Activated T-cell treated with anti-CD3 and anti-CD28 coated beads, Interleukin-2, amount 50 U/mL, for 72 hours (primary cell): ENCODE data around the gene HRH2. TPM values are rescaled to one million over a fixed set of nuclear protein-coding genes. Genes with fewer than 3 reads are reported as not detected.

ENCODE experiments used
- ATAC-seq, 2 donors: fragments of 150-1000 bp; cut with Tn5 transposase; replicated peaks in 1 of 2; 2 replicates each; pipeline ENCODE4 v1.10.0; 2021; ENCODE audit warnings: moderate library complexity in 2 of 2, mild to moderate bottlenecking in 1 of 2
- DNase-seq, 2 donors: peaks; one replicate each; pipeline ENCODE4 v3.0.0; 2021 to 2022; ENCODE audit warnings: mixed read lengths in 1 of 2
- H3K27ac Mint-ChIP-seq: one replicate; pipeline ENCODE4 v1.8.0; 2022; ENCODE audit warnings: mild to moderate bottlenecking, moderate library complexity, mixed read lengths
- H3K27me3 Mint-ChIP-seq: one replicate; pipeline ENCODE4 v1.8.0; 2022; ENCODE audit warnings: low read depth, mixed read lengths
- H3K36me3 Mint-ChIP-seq, 2 donors: one replicate each; pipeline ENCODE4 v1.8.0; 2022; ENCODE audit warnings: mixed read lengths in 2 of 2, mild to moderate bottlenecking in 1 of 2; ENCODE audit not compliant: insufficient read depth in 2 of 2
- H3K4me1 Mint-ChIP-seq: one replicate; pipeline ENCODE4 v1.8.0; 2022; ENCODE audit warnings: low read depth, mixed read lengths
- H3K4me3 Mint-ChIP-seq, 2 donors: one replicate each; pipeline ENCODE4 v1.8.0; 2022; ENCODE audit warnings: mild to moderate bottlenecking in 2 of 2, mixed read lengths in 2 of 2, moderate library complexity in 2 of 2
- H3K9me3 Mint-ChIP-seq, 2 donors: one replicate each; pipeline ENCODE4 v1.8.0; 2022; ENCODE audit warnings: mixed read lengths in 2 of 2
- total RNA-seq, 2 donors: library from RNA; stranded (reverse); gene quantifications; one replicate each; pipeline ENCODE4 v1.2.3, GENCODE V29; 2022

The HRH2 gene
- total RNA-seq, 2 donors from 2014 or later = 18.4 to 22.8 TPM

GRCh38 chr5:175670372-175670771 lies 12.5 kb downstream of the HRH2 start:
- peaks cover 0 to 3% of the 10 kb centered on the region in 2 donors for H3K36me3 Mint-ChIP-seq
- ATAC-seq (no peak), DNase-seq (no peak)
- H3K9me3 Mint-ChIP-seq = no peaks in the 10 kb centered on the region
- H3K4me1 Mint-ChIP-seq = peaks cover 73% of the 10 kb centered on the region
- no peak overlapping the region for H3K4me3 Mint-ChIP-seq
- H3K27me3 Mint-ChIP-seq = no peaks in the 10 kb centered on the region
- no peak overlapping the region for H3K27ac Mint-ChIP-seq

DNA sequence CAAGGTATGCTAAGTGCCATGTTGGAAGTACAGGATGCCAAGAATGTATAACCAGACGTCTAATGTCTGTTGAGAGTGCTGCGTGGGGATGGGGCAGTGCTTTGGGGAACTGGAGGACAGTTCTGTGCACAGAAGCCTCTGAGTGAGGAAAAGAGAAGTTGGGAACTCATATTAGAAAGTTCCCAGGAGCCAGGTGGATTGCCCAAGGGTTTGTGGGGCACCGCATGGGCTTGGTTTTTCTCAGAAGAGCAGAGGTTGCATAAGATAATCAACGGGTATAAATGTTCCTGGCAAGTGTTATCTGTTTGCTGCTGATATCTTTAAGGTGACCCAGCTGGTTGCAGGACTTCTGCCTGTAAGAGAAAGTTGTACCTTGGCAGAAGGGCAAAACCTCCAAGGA lies 13.1 kb downstream of the HRH2 start:
- H3K4me3 Mint-ChIP-seq = no peak overlapping the region
- H3K36me3 Mint-ChIP-seq = peaks cover 0 to 6% of the 10 kb centered on the region in 2 donors
- DNase-seq = no peak
- H3K27me3 Mint-ChIP-seq = no peaks in the 10 kb centered on the region
- no peak overlapping the region for H3K27ac Mint-ChIP-seq
- H3K4me1 Mint-ChIP-seq = peaks cover 75% of the 10 kb centered on the region
- no peaks in the 10 kb centered on the region for H3K9me3 Mint-ChIP-seq
- no peak for ATAC-seq

- Mint-ChIP-seq H3K27me3 (no peaks in the 10 kb centered on the region), H3K27ac (no peak overlapping the region), H3K4me1 (peaks cover 77% of the 10 kb centered on the region), H3K9me3 (no peaks in the 10 kb centered on the region), H3K4me3 (no peak overlapping the region), H3K36me3 (peaks cover 0 to 6% of the 10 kb centered on the region in 2 donors)
- ATAC-seq (no peak), DNase-seq (no peak)
Observed at GRCh38 chr5:175672976-175673648, 15.2 kb downstream of the HRH2 start.

GRCh38 chr5:175674731-175675346 lies 17.0 kb downstream of the HRH2 start:
- no peak overlapping the region for H3K27ac Mint-ChIP-seq
- no peak for ATAC-seq
- H3K9me3 Mint-ChIP-seq = no peaks in the 10 kb centered on the region
- H3K27me3 Mint-ChIP-seq = no peaks in the 10 kb centered on the region
- no peak for DNase-seq
- peaks cover 0 to 6% of the 10 kb centered on the region in 2 donors for H3K36me3 Mint-ChIP-seq
- H3K4me1 Mint-ChIP-seq = peaks cover 87% of the 10 kb centered on the region
- H3K4me3 Mint-ChIP-seq = no peak overlapping the region

- DNase-seq (no peak), ATAC-seq (no peak)
- H3K27me3 Mint-ChIP-seq = no peaks in the 10 kb centered on the region
- no peak overlapping the region for H3K27ac Mint-ChIP-seq
- no peak overlapping the region for H3K4me3 Mint-ChIP-seq
- peaks cover 0 to 6% of the 10 kb centered on the region in 2 donors for H3K36me3 Mint-ChIP-seq
- H3K4me1 Mint-ChIP-seq = peaks cover 84% of the 10 kb centered on the region
- no peaks in the 10 kb centered on the region for H3K9me3 Mint-ChIP-seq
Observed at GRCh38 chr5:175675873-175676272, 18.0 kb downstream of the HRH2 start.

- DNase-seq (no peak), ATAC-seq (no peak)
- Mint-ChIP-seq H3K36me3 (peaks cover 0 to 7% of the 10 kb centered on the region in 2 donors), H3K4me3 (peak overlapping the region in 1 of 2 donors; percentile 44), H3K27me3 (no peaks in the 10 kb centered on the region), H3K9me3 (no peaks in the 10 kb centered on the region), H3K4me1 (peaks cover 67% of the 10 kb centered on the region), H3K27ac (peak overlapping the region; percentile 4)
Observed at GRCh38 chr5:175677571-175677970, 19.7 kb downstream of the HRH2 start.

- H3K4me1 Mint-ChIP-seq = peaks cover 62% of the 10 kb centered on the region
- no peak for DNase-seq
- H3K9me3 Mint-ChIP-seq = no peaks in the 10 kb centered on the region
- peak overlapping the region in 1 of 2 donors; percentile 44 for H3K4me3 Mint-ChIP-seq
- no peak for ATAC-seq
- peaks cover 0 to 6% of the 10 kb centered on the region in 2 donors for H3K36me3 Mint-ChIP-seq
- no peaks in the 10 kb centered on the region for H3K27me3 Mint-ChIP-seq
- H3K27ac Mint-ChIP-seq = peak overlapping the region; percentile 4
Observed at GRCh38 chr5:175678074-175678473, 20.2 kb downstream of the HRH2 start.

- Mint-ChIP-seq H3K27ac (no peak overlapping the region), H3K4me1 (peaks cover 56% of the 10 kb centered on the region)
- no peak for ATAC-seq
Observed at GRCh38 chr5:175679411-175679810, 21.5 kb downstream of the HRH2 start.

GRCh38 chr5:175680020-175680419 lies 22.1 kb downstream of the HRH2 start:
- Mint-ChIP-seq H3K27ac (no peak overlapping the region), H3K9me3 (no peaks in the 10 kb centered on the region), H3K4me1 (peaks cover 51% of the 10 kb centered on the region), H3K36me3 (peaks cover 3 to 11% of the 10 kb centered on the region in 2 donors), H3K27me3 (no peaks in the 10 kb centered on the region), H3K4me3 (no peak overlapping the region)
- ATAC-seq (no peak), DNase-seq (no peak)

More at GRCh38 chr5:175679411-175679810, 21.5 kb downstream of the HRH2 start:
- no peak overlapping the region for H3K4me3 Mint-ChIP-seq
- H3K36me3 Mint-ChIP-seq = peaks cover 3 to 8% of the 10 kb centered on the region in 2 donors
- no peaks in the 10 kb centered on the region for H3K27me3 Mint-ChIP-seq
- H3K9me3 Mint-ChIP-seq = no peaks in the 10 kb centered on the region
- no peak for DNase-seq

DNA sequence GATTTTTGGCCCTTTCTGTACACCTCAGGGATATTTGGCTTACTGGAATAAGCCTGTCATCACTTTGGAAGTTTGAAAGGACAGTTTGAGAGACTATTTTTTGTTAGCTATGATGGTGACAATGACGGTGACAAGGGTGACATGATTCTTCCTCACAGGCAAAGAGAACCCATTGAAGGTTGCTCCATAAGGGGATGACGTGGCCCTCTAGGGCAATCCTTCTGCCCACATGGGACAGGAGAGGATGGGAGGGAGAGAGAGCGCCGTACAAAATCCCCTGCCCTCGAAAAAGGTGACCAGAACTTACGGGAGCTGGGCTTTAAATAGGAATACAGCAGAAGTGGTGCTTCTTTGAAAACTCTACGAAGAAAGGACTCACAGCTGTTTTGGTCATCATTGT lies 22.6 kb downstream of the HRH2 start:
- Mint-ChIP-seq H3K36me3 (peaks cover 3 to 11% of the 10 kb centered on the region in 2 donors), H3K27ac (no peak overlapping the region), H3K4me1 (peaks cover 46% of the 10 kb centered on the region)

DNA sequence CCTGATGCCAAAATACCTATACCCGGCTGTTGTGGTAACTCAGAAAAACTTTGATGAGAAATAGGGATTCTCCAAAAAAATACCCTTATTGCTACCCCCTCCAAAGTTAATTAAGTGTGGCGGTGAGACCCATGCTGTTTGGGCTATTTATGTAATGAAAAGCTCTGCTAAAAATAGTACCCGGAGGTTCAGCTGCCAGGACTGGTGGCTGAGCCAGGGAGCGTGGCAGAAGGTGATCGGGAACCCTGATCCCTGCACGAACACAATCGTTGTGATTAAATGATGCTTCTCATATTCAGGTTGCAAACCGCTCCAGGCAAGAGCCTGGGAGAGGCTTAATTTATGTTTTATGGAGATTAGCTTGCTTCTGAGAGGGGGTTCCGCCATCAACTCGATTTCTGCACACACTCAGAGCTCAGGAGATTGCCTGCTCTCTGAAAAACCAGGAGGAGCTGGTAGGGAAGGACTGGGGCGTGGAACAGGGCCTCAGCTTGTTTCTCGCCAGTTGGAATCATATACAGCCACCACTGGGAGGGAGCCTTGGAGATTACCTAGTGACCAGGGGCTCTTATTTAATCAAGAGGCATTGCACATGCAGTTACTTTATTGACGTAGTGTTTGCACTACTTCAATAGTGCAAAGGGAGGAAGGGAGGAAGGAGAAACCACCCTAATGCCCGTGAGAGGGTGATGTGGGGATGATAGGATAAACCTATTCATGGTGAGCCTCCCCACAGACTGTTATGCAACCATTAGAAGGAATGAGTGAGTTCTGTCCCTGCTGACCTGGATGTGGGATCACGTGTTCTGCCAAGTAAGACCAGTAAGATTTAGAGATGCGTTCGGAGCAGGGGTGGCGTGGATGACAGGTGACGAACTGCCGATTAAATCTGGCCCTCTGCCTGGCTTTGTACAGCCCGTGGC lies 23.4 kb downstream of the HRH2 start:
- no peaks in the 10 kb centered on the region for H3K27me3 Mint-ChIP-seq
- H3K9me3 Mint-ChIP-seq = no peaks in the 10 kb centered on the region
- peaks cover 38% of the 10 kb centered on the region for H3K4me1 Mint-ChIP-seq
- DNase-seq (no peak), ATAC-seq (no peak)
- no peak overlapping the region for H3K4me3 Mint-ChIP-seq
- no peak overlapping the region for H3K27ac Mint-ChIP-seq
- peaks cover 3 to 8% of the 10 kb centered on the region in 2 donors for H3K36me3 Mint-ChIP-seq

More for the DNA sequence above, 22.6 kb downstream of the HRH2 start:
- no peak for DNase-seq
- Mint-ChIP-seq H3K27me3 (no peaks in the 10 kb centered on the region), H3K4me3 (no peak overlapping the region), H3K9me3 (no peaks in the 10 kb centered on the region)
- ATAC-seq = no peak

GRCh38 chr5:175681968-175682340 lies 24.1 kb downstream of the HRH2 start:
- no peak overlapping the region for H3K4me3 Mint-ChIP-seq
- H3K27ac Mint-ChIP-seq = no peak overlapping the region
- H3K9me3 Mint-ChIP-seq = no peaks in the 10 kb centered on the region
- H3K36me3 Mint-ChIP-seq = peaks cover 3 to 8% of the 10 kb centered on the region in 2 donors
- no peaks in the 10 kb centered on the region for H3K27me3 Mint-ChIP-seq
- ATAC-seq = no peak
- peaks cover 31% of the 10 kb centered on the region for H3K4me1 Mint-ChIP-seq
- DNase-seq = no peak

GRCh38 chr5:175682664-175683063 lies 24.8 kb downstream of the HRH2 start:
- Mint-ChIP-seq H3K27ac (no peak overlapping the region), H3K36me3 (peaks cover 3 to 8% of the 10 kb centered on the region in 2 donors), H3K4me3 (no peak overlapping the region), H3K4me1 (peaks cover 24% of the 10 kb centered on the region), H3K9me3 (no peaks in the 10 kb centered on the region), H3K27me3 (no peaks in the 10 kb centered on the region)
- ATAC-seq (no peak), DNase-seq (no peak)
